ENCODE measurements around the gene TMC1. TPM values are rescaled to one million over a fixed set of nuclear protein-coding genes. Genes with fewer than 3 reads are reported as not detected.

TMC1 gene
- total RNA-seq, 2 donors from 2014 or later = 0.29 to 0.42 TPM

DNA sequence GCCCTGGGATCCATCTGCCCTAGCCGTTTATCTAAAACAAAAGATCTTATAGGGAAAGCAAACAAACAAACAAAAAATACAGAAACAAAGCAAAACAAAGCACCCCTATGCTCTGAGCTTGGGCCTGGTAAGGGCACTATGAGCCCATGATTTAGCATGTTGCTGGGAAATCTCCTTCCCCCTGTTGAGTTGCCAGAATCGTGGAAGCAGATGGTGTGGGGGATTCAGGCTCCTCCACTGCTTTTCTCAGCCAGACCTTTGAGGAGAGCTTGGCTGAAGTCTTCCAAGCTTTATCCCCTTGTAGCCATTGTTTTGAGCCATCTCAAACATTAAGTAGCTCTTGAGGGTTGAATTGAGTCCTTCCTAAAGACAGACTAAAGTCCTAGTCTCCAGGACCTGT, 29.9 kb downstream of the TMC1 start:
- Histone ChIP-seq H3K36me3 (no peaks in the 10 kb centered on the region), H3K27ac (no peak overlapping the region), H3K9ac (ENCODE audit: low read depth in 2 of 2, low read length in 2 of 2) (no peak overlapping the region), H3K4me3 (no peak overlapping the region), H3K27me3 (no peaks in the 10 kb centered on the region), H3K9me3 (no peaks in the 10 kb centered on the region), H3K4me1 (no peaks in the 10 kb centered on the region)
- DNase-seq = no peak
- intact Hi-C loops (cut with DNase I) = no loop called here
- TF ChIP-seq, protein P1, sequence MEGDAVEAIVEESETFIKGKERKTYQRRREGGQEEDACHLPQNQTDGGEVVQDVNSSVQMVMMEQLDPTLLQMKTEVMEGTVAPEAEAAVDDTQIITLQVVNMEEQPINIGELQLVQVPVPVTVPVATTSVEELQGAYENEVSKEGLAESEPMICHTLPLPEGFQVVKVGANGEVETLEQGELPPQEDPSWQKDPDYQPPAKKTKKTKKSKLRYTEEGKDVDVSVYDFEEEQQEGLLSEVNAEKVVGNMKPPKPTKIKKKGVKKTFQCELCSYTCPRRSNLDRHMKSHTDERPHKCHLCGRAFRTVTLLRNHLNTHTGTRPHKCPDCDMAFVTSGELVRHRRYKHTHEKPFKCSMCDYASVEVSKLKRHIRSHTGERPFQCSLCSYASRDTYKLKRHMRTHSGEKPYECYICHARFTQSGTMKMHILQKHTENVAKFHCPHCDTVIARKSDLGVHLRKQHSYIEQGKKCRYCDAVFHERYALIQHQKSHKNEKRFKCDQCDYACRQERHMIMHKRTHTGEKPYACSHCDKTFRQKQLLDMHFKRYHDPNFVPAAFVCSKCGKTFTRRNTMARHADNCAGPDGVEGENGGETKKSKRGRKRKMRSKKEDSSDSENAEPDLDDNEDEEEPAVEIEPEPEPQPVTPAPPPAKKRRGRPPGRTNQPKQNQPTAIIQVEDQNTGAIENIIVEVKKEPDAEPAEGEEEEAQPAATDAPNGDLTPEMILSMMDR (IDR thresholded peaks at IDR 0.05) = no peak

DNA sequence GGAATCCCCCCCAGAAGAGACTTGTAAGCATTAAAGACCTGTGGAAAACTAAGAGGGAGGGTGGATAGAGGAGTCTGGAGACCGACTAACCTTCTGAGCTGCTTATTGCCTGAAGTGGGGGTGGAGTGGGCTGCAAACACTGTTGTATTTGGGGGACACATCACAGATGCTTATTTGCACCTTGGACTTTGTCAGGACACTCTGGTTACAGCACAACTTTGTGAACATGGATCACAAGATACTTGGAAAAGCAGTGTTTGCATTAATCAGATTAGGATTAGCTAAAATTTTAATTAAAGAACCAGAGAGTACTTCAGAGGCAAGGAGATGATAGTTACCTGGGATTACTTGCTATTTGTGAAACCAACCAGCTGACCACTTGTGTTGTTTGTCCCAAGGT, 30.9 kb downstream of the TMC1 start:
- no peak overlapping the region for H3K9ac ChIP-seq (ENCODE audit: low read depth in 2 of 2, low read length in 2 of 2)
- TF ChIP-seq, protein P1 (IDR thresholded peaks at IDR 0.05) = no peak
- H3K9me3 ChIP-seq = no peaks in the 10 kb centered on the region
- H3K27ac ChIP-seq = no peak overlapping the region
- no peaks in the 10 kb centered on the region for H3K27me3 ChIP-seq
- H3K36me3 ChIP-seq = no peaks in the 10 kb centered on the region
- no peaks in the 10 kb centered on the region for H3K4me1 ChIP-seq
- no peak overlapping the region for H3K4me3 ChIP-seq
- no peak for DNase-seq
- intact Hi-C loops (cut with DNase I) = no loop called here

DNA sequence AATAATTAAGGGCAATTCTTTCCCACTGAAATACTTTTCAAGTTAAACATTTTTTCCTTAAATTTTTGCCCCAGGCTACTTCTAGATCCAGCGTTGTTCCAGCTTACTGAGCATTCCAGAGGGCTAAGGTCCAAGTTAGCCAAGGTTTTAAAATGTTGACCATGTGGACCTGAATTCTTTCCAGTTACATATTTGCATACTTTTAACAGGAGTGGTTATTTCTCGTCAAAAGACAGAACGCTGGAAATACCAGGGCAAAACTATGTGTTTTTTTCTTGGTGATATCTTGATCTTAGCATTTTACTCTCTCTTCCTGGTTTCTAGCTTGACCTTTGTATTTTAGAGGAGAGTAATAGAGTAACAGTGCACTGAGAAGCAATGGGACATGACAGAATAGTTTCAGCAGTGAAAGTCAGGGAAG, 32.8 kb downstream of the TMC1 start:
- no peak for DNase-seq
- H3K27ac ChIP-seq = no peak overlapping the region

DNA sequence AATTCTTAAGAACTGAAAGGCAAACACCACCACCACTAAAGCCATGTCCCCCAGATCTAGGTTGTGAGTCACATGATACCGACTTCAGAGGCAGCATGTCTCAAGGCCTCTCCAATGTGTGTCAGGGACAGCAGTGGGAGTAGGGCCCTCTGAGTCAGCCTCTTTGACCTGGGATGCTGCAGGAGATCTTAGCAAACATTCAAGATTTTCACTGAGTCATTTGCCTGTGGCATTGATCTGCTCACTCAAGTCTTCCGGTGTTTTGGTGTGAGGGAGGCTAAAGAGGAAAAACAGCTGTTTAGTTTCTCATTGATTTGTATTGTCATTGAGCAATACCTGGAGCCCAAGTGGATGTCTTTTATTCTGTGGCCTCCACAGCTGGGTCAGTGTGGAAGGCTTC, 36.1 kb downstream of the TMC1 start:
- H3K4me3 ChIP-seq = no peak overlapping the region
- H3K27me3 ChIP-seq = no peaks in the 10 kb centered on the region
- H3K36me3 ChIP-seq = no peaks in the 10 kb centered on the region
- intact Hi-C loops (cut with DNase I) = no loop called here
- H3K27ac ChIP-seq = no peak overlapping the region
- no peaks in the 10 kb centered on the region for H3K9me3 ChIP-seq
- no peak for DNase-seq
- TF ChIP-seq, protein P1 (IDR thresholded peaks at IDR 0.05) = no peak
- H3K9ac ChIP-seq (ENCODE audit: low read depth in 2 of 2, low read length in 2 of 2) = no peak overlapping the region
- H3K4me1 ChIP-seq = no peaks in the 10 kb centered on the region

More for the DNA sequence above, 32.8 kb downstream of the TMC1 start:
- Histone ChIP-seq H3K4me1 (no peaks in the 10 kb centered on the region), H3K9me3 (no peaks in the 10 kb centered on the region), H3K27me3 (no peaks in the 10 kb centered on the region), H3K4me3 (no peak overlapping the region), H3K9ac (ENCODE audit: low read depth in 2 of 2, low read length in 2 of 2) (no peak overlapping the region), H3K36me3 (no peaks in the 10 kb centered on the region)
- TF ChIP-seq, protein P1 (IDR thresholded peaks at IDR 0.05) = no peak
- intact Hi-C loops (cut with DNase I) = no loop called here

DNA sequence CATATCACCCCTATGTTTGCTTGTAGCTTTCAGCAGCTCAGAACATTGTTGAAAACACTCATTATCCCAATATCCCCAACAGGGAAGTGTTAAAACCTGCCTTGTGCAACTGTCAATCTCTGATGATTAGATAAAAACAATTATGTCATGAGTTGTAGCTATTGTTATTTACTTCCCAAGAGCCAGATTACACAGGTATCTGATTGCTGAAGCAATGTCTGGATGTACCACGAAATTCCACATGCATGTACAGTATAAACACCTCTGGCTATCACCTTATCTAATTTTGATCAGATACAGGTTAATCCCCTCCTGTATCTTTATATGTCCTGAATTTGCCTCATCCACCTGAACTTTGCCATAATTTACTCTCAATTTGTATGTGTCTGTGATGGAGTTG, 38.7 kb downstream of the TMC1 start:
- intact Hi-C loops (cut with DNase I) = no loop called here
- no peaks in the 10 kb centered on the region for H3K4me1 ChIP-seq
- no peaks in the 10 kb centered on the region for H3K36me3 ChIP-seq
- no peaks in the 10 kb centered on the region for H3K9me3 ChIP-seq
- no peak overlapping the region for H3K4me3 ChIP-seq
- TF ChIP-seq, protein P1 (IDR thresholded peaks at IDR 0.05) = no peak
- DNase-seq = no peak
- H3K9ac ChIP-seq (ENCODE audit: low read depth in 2 of 2, low read length in 2 of 2) = no peak overlapping the region
- no peak overlapping the region for H3K27ac ChIP-seq
- H3K27me3 ChIP-seq = no peaks in the 10 kb centered on the region

DNA sequence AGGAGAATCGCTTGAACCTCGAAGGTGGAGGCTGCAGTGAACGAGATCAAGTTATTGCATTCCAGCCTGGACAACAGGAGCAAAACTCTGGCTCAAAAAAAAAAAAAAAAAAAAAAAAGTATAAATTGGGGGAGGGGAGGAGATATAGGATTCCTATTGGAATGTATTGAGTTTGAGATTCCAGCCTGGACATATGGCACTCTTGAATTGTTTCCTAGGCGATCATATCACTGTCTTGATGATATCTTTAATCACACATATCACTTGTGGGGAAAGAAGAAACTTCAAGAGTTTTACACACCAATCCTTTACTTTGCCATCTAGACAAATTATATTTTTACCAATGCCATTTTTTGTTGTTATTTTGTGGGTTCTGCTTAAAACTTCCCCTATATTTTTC, 42.4 kb downstream of the TMC1 start:
- TF ChIP-seq, protein P1 (IDR thresholded peaks at IDR 0.05) = no peak
- H3K9ac ChIP-seq (ENCODE audit: low read depth in 2 of 2, low read length in 2 of 2) = no peak overlapping the region
- H3K4me1 ChIP-seq = no peaks in the 10 kb centered on the region
- DNase-seq = no peak
- intact Hi-C loops (cut with DNase I) = no loop called here
- H3K27ac ChIP-seq = no peak overlapping the region
- no peaks in the 10 kb centered on the region for H3K36me3 ChIP-seq
- no peaks in the 10 kb centered on the region for H3K27me3 ChIP-seq
- no peak overlapping the region for H3K4me3 ChIP-seq
- H3K9me3 ChIP-seq = no peaks in the 10 kb centered on the region
